ENCODE results near the gene CCDC88B. TPM values are rescaled to one million over a fixed set of nuclear protein-coding genes. Genes with fewer than 3 reads are reported as not detected.
A peak's percentile ranks its signal among the peaks of the same experiment; 100 is the strongest.

CCDC88B gene
- total RNA-seq, 2 donors from 2014 or later: 14.2 to 15.2 TPM

DNA sequence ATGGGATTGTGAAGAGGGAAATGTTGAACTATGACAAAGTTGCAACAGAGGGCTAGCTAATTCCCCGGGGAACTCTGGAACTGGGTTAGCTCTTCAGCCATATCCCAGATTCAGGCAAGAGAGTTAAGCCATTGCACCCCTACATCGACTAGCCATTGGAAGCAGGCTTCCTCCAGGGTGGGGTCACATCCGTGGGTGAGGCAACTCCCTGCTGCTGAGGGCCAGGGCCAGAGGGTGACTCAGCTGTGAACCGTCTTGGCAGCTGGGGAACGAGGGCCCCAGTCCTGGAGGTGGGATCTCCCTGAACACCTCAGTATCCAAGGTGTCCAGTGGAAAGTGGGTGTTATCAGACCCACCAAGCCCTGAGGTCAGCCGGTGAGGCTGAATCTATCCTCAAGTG, 60.1 kb downstream of the CCDC88B start:
- Histone ChIP-seq H3K4me1 (ENCODE audit: control insufficient read depth, insufficient read depth, low read length) (peaks cover 8% of the 10 kb centered on the region), H3K36me3 (ENCODE audit: control insufficient read depth, insufficient read depth, low read length) (no peaks in the 10 kb centered on the region), H3K9me3 (ENCODE audit: control insufficient read depth, low read length) (no peaks in the 10 kb centered on the region), H3K27me3 (ENCODE audit: control insufficient read depth, insufficient read depth, low read length, poor library complexity, severe bottlenecking) (no peaks in the 10 kb centered on the region), H3K4me3 (ENCODE audit: low read length) (no peak overlapping the region), H3K27ac (ENCODE audit: low read depth, low read length) (no peak overlapping the region), H3K9ac (ENCODE audit: extremely low read depth, low read length, poor library complexity, severe bottlenecking) (no peak overlapping the region)
- peaks cover 9% of the 10 kb centered on the region for H3K9me3 Mint-ChIP-seq
- WGBS, 2 experiments (ENCODE audit: insufficient coverage in 1 of 2, insufficient read length in 1 of 2): 87 to 93% methylated on average over 6 of the region's 6 CpGs
- H3K4me3 Mint-ChIP-seq: no peak overlapping the region
- H3K4me1 Mint-ChIP-seq: peaks cover 15% of the 10 kb centered on the region
- H3K27ac Mint-ChIP-seq: no peak overlapping the region
- H3K36me3 Mint-ChIP-seq (ENCODE audit: low read depth): no peaks in the 10 kb centered on the region
- TF ChIP-seq, protein P1, sequence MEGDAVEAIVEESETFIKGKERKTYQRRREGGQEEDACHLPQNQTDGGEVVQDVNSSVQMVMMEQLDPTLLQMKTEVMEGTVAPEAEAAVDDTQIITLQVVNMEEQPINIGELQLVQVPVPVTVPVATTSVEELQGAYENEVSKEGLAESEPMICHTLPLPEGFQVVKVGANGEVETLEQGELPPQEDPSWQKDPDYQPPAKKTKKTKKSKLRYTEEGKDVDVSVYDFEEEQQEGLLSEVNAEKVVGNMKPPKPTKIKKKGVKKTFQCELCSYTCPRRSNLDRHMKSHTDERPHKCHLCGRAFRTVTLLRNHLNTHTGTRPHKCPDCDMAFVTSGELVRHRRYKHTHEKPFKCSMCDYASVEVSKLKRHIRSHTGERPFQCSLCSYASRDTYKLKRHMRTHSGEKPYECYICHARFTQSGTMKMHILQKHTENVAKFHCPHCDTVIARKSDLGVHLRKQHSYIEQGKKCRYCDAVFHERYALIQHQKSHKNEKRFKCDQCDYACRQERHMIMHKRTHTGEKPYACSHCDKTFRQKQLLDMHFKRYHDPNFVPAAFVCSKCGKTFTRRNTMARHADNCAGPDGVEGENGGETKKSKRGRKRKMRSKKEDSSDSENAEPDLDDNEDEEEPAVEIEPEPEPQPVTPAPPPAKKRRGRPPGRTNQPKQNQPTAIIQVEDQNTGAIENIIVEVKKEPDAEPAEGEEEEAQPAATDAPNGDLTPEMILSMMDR (conservative IDR thresholded peaks at IDR 0.05): no peak
- peak; percentile 29 for DNase-seq
- H3K27me3 Mint-ChIP-seq (ENCODE audit: insufficient read depth): peaks cover 3% of the 10 kb centered on the region

DNA sequence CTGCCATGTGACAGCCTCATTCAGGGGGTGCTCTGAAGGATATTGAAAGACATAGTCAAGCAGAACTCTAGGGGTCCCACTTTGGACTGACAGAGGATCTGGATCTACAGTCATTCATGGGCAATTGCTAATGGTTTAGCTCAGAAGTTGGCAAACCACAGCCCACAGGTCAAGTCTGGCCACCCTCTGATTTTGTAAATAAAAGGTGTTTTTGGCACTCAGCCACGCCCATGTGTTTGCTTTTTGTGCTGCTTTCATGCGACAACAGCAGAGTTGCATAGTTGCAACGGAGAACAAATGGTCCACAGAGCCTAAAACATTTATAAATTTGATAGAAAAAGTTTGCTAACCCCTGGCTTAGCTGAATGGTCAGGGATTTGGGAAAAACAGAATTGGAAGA, 60.7 kb downstream of the CCDC88B start:
- Mint-ChIP-seq H3K36me3 (ENCODE audit: low read depth) (no peaks in the 10 kb centered on the region), H3K27me3 (ENCODE audit: insufficient read depth) (peaks cover 3% of the 10 kb centered on the region), H3K4me1 (peaks cover 12% of the 10 kb centered on the region), H3K4me3 (no peak overlapping the region), H3K9me3 (peaks cover 9% of the 10 kb centered on the region), H3K27ac (no peak overlapping the region)
- H3K4me1 ChIP-seq (ENCODE audit: control insufficient read depth, insufficient read depth, low read length): peaks cover 8% of the 10 kb centered on the region
- no peak overlapping the region for H3K4me3 ChIP-seq (ENCODE audit: low read length)
- no peak overlapping the region for H3K9ac ChIP-seq (ENCODE audit: extremely low read depth, low read length, poor library complexity, severe bottlenecking)
- no peaks in the 10 kb centered on the region for H3K9me3 ChIP-seq (ENCODE audit: control insufficient read depth, low read length)
- DNase-seq: no peak
- H3K27me3 ChIP-seq (ENCODE audit: control insufficient read depth, insufficient read depth, low read length, poor library complexity, severe bottlenecking): no peaks in the 10 kb centered on the region
- H3K36me3 ChIP-seq (ENCODE audit: control insufficient read depth, insufficient read depth, low read length): no peaks in the 10 kb centered on the region
- TF ChIP-seq, protein P1 (conservative IDR thresholded peaks at IDR 0.05): no peak
- 88 to 95% methylated on average over 3 of the region's 3 CpGs for WGBS, 2 experiments (ENCODE audit: insufficient coverage in 1 of 2, insufficient read length in 1 of 2)
- H3K27ac ChIP-seq (ENCODE audit: low read depth, low read length): no peak overlapping the region

DNA sequence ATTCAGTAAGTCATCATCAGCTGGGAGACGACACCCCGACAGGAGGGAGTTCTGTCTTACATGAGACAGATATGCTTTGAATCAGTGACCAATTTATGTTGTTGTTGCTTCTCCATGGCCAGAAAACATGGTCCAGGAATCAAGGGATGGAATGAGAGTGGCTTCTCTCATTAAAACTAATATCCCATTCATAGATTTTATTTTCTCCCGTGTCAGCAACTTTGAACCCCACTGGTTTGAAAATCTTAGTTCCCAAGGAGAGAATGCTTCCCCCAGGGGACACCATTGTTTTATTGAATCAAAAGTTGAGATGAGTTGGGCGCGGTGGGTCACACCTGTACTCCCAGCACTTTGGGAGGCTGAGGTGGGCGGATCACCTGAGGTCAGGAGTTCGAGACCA, 61.8 kb downstream of the CCDC88B start:
- H3K4me3 Mint-ChIP-seq: no peak overlapping the region
- WGBS, 2 experiments (ENCODE audit: insufficient coverage in 1 of 2, insufficient read length in 1 of 2): 80 to 95% methylated on average over 4 to 7 of the region's 7 CpGs
- no peaks in the 10 kb centered on the region for H3K36me3 Mint-ChIP-seq (ENCODE audit: low read depth)

More for the DNA sequence above, 61.8 kb downstream of the CCDC88B start:
- H3K4me3 ChIP-seq (ENCODE audit: low read length): no peak overlapping the region
- TF ChIP-seq, protein P1 (conservative IDR thresholded peaks at IDR 0.05): no peak
- H3K27ac Mint-ChIP-seq: no peak overlapping the region
- peaks cover 3% of the 10 kb centered on the region for H3K27me3 Mint-ChIP-seq (ENCODE audit: insufficient read depth)
- no peaks in the 10 kb centered on the region for H3K27me3 ChIP-seq (ENCODE audit: control insufficient read depth, insufficient read depth, low read length, poor library complexity, severe bottlenecking)
- H3K36me3 ChIP-seq (ENCODE audit: control insufficient read depth, insufficient read depth, low read length): no peaks in the 10 kb centered on the region
- peaks cover 10% of the 10 kb centered on the region for H3K4me1 Mint-ChIP-seq
- H3K9ac ChIP-seq (ENCODE audit: extremely low read depth, low read length, poor library complexity, severe bottlenecking): no peak overlapping the region
- H3K4me1 ChIP-seq (ENCODE audit: control insufficient read depth, insufficient read depth, low read length): no peaks in the 10 kb centered on the region
- DNase-seq: no peak
- no peaks in the 10 kb centered on the region for H3K9me3 ChIP-seq (ENCODE audit: control insufficient read depth, low read length)
- no peak overlapping the region for H3K27ac ChIP-seq (ENCODE audit: low read depth, low read length)
- H3K9me3 Mint-ChIP-seq: peaks cover 9% of the 10 kb centered on the region

Data from endodermal cell (in vitro differentiated cells).